VCaP (cell line): ENCODE measurements around the gene ASCC2.

ENCODE experiments used
- H3K27ac ChIP-seq: fragments of 450-650 bp; 2 replicates; pipeline ENCODE4 v1.5.1; 2017
- TF ChIP-seq, protein P1 (sequence below): fragments of 450-650 bp; conservative IDR thresholded peaks from 2 replicates; pipeline ENCODE4 v1.5.1; 2017; ENCODE audit warnings: mild to moderate bottlenecking, moderate library complexity

ASCC2 gene

GRCh38 chr22:29816980-29817379 lies 21.1 kb downstream of the ASCC2 start:
- H3K27ac ChIP-seq = no peak overlapping the region

DNA sequence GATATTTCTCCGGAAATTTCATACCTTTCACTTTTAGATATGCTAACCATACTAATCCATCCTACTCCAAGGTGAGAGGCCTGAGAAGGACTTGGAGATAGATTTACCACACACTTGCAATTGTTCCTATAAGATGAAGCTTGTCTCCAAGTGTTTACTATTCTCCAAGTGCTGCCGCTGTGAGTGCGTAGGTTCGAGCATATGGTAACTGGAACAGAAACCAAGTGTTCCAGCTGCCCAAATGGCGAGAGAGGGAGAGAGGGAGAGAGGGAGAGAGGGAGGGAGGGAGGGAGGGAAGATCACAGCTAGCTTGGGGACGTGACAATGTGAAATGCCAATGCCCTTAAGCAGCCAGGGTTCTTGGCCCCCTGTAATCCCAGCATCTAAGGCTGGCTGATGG lies 21.5 kb downstream of the ASCC2 start:
- no peak overlapping the region for H3K27ac ChIP-seq
- TF ChIP-seq, protein P1, sequence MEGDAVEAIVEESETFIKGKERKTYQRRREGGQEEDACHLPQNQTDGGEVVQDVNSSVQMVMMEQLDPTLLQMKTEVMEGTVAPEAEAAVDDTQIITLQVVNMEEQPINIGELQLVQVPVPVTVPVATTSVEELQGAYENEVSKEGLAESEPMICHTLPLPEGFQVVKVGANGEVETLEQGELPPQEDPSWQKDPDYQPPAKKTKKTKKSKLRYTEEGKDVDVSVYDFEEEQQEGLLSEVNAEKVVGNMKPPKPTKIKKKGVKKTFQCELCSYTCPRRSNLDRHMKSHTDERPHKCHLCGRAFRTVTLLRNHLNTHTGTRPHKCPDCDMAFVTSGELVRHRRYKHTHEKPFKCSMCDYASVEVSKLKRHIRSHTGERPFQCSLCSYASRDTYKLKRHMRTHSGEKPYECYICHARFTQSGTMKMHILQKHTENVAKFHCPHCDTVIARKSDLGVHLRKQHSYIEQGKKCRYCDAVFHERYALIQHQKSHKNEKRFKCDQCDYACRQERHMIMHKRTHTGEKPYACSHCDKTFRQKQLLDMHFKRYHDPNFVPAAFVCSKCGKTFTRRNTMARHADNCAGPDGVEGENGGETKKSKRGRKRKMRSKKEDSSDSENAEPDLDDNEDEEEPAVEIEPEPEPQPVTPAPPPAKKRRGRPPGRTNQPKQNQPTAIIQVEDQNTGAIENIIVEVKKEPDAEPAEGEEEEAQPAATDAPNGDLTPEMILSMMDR = no peak

More at GRCh38 chr22:29816980-29817379, 21.1 kb downstream of the ASCC2 start:
- TF ChIP-seq, protein P1 = no peak

- no peak overlapping the region for H3K27ac ChIP-seq
- TF ChIP-seq, protein P1 = no peak
Measured at GRCh38 chr22:29816128-29816527, 21.9 kb downstream of the ASCC2 start.

DNA sequence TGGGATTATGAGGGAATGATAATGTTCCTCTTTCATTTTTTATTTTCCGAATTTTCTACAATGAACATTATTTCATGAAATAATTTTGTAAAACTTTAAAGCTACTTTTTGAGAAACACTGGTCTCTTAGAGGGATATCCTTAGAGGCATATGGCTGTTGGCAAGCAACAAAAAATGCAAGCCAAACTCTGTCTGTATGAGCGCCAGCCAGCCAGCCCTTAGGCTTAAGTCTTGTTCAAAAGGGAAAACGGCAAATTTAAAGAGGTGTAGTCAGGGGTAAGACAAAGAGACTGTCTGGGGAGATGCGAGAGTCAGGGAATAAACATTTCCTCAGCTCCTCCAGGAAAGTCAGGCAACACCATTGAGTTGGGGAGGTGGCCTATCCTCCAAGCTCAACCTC lies 22.5 kb downstream of the ASCC2 start:
- H3K27ac ChIP-seq = no peak overlapping the region
- TF ChIP-seq, protein P1 = no peak

DNA sequence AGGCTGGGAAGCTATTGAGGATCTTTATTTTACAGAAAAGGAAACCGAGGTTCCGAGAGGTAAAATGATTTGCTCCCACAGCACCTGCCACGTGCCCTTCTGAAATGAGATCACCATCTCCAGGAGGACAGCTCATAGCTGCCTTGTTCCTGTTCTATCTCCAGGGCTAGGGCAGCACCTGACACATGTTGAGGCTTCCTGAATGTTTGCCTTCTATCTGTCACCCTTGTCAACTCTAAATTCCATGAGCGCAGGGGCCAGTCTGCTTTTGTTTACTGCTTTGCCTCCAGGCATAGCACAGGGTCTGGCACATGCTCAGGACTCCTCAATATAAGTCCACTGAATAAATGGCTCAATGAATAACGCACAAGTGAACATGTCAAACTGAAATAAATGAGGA lies 24.1 kb downstream of the ASCC2 start:
- TF ChIP-seq, protein P1 = no peak

GRCh38 chr22:29813563-29813962 lies 24.5 kb downstream of the ASCC2 start:
- H3K27ac ChIP-seq = peak overlapping the region; percentile 48
- TF ChIP-seq, protein P1 = no peak; the same call in 1 of the 2 replicates

More for the DNA sequence above, 24.1 kb downstream of the ASCC2 start:
- H3K27ac ChIP-seq = peak overlapping the region; percentile 48; the same call in 1 of the 2 replicates

DNA sequence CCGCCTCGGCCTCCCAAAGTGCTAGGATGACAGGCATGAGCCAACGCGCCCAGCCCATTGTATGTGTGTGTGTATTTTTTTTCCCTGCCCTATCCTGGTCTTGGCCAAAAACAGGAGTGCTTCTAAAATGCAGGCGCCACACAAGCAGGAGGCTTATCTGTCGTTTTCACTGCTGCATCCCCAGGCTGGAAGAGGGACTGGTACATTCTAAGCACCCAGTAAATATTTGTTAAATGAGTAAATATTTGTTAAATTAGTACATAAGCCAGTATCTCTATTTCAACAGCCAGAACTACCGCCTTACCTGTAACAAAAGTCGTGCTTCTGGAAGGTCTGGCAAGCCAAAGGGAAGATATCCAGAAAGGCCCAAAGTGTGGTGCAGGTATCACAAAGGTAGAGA lies 24.9 kb downstream of the ASCC2 start:
- H3K27ac ChIP-seq = peak overlapping the region; percentile 48
- TF ChIP-seq, protein P1 = no peak

DNA sequence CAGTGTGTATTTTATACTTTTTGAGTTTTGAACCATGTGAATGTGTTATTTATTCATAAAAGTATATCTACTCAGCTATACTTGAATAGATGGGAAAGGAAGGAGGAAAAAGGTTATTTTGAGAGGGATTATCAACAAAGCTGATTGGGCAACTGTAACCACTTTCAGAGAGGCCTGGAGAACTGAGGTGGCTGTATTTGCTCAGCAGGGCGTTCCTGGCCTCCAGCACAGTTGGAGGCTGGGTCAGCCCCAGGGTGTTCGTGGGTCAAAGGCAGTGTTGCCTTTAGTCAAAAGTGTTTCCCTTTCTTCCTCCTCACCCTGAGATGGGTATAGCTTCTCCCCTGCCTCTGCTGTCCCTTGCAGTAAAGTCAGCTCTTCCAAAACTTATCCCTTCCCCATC lies 26.7 kb downstream of the ASCC2 start:
- no peak overlapping the region for H3K27ac ChIP-seq
- TF ChIP-seq, protein P1 = no peak
